GM13977 (cell line): Measurements from ENCODE around the gene CEP95.

Source experiments
- DNase-seq: peaks from one replicate; pipeline ENCODE4 v3.0.0; 2012; ENCODE audit warnings: low spot score
- in situ Hi-C: fragments of 300-500 bp; cut with MboI; formaldehyde crosslinking; loops from one replicate; pipeline ENCODE4 v1.12.0; 2022; ENCODE audit warnings: low sequenced_read_pairs, low pct_unique_long_range_greater_than_20kb, mixed read lengths, inconsistent platforms; ENCODE audit not compliant: unreplicated experiment
- TF ChIP-seq, protein P1 (sequence below): IDR thresholded peaks from 2 replicates; pipeline ENCODE4 v1.5.1; 2012; ENCODE audit warnings: mild to moderate bottlenecking, control low read depth; ENCODE audit not compliant: insufficient read depth; ENCODE audit errors: extremely low read depth, missing control alignments

CEP95 gene

DNA sequence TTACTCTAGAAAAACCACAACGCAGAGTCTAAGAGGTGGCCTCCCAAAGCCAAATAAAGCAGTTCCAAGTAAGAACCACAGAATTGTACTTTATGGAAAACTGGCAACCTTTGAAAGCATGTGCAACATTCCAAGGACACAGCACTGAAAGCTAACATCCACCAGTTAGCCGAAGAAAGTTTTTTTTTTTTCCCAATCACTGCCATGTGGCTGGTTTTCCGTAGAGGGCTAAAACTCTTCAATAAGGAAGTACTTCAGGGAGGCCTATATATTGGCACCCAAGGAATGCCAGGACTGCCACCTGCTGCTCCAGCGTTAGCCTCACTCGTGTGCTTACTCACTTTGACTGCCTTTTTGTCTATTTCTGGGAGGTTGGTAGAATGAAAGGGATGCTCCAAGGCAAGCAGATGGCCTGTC is 25.2 kb downstream of the CEP95 start:
- TF ChIP-seq, protein P1, sequence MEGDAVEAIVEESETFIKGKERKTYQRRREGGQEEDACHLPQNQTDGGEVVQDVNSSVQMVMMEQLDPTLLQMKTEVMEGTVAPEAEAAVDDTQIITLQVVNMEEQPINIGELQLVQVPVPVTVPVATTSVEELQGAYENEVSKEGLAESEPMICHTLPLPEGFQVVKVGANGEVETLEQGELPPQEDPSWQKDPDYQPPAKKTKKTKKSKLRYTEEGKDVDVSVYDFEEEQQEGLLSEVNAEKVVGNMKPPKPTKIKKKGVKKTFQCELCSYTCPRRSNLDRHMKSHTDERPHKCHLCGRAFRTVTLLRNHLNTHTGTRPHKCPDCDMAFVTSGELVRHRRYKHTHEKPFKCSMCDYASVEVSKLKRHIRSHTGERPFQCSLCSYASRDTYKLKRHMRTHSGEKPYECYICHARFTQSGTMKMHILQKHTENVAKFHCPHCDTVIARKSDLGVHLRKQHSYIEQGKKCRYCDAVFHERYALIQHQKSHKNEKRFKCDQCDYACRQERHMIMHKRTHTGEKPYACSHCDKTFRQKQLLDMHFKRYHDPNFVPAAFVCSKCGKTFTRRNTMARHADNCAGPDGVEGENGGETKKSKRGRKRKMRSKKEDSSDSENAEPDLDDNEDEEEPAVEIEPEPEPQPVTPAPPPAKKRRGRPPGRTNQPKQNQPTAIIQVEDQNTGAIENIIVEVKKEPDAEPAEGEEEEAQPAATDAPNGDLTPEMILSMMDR: no peak
- in situ Hi-C loops: no loop called here
- no peak for DNase-seq

DNA sequence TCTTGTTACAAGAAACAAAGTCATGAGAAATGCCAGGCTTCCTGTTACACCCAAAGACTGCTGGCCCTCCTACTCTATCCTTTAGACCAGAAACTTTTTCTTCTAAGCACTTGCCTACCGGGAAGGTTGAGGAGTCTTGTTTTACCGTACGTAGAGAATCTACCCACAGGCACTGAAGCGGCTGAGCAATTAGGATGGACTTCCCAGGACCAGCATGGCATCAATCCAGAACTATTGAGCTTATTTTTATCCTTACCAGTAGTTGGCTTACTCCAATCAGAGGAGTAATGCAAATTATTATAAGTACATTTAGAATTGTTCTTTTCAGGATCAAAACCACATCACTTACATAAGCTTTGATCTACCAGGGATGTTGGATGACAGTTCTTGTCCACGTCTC is 25.6 kb downstream of the CEP95 start:
- TF ChIP-seq, protein P1: no peak
- no peak for DNase-seq
- in situ Hi-C loops: no loop called here

DNA sequence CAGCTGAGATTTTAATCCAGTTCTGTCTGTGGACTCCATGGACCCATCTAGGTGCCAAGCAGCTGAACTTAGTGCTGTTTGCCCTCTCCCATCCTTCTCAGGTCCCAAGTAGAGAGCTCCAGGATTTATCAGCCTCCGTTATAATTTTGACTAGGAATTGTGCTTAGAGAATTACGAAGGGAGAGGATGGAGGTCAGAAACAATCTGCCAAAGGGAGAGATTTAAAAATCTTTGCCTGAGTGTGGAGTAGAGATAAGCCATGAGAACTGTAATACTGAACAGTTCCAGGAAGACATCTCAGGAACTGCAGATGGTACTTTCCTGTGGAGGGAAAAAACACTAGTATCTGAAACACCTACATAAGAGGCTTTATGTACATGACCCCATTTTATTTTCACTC is 27.0 kb downstream of the CEP95 start:
- in situ Hi-C loops: no loop called here
- TF ChIP-seq, protein P1: no peak
- DNase-seq: no peak

DNA sequence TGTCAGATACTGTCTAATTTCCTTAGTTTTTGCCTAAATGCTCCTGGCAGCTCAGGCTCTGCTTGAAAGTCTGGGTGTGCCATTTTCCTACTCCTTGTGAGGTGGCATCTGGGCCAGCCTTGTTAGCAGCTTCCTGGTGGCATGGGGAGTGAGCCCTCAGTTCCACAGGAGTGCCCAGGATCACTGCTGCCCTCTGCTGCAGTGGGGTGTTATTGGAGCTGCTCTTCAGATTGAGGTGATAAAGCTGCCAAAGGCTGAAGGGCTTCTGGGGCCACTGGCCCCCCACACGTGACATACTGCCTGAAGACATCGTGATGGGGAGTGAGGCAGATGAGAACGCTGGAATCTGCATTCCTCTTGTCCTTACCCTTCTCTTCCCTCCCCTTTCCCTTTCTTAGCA is 27.4 kb downstream of the CEP95 start:
- DNase-seq: no peak

DNA sequence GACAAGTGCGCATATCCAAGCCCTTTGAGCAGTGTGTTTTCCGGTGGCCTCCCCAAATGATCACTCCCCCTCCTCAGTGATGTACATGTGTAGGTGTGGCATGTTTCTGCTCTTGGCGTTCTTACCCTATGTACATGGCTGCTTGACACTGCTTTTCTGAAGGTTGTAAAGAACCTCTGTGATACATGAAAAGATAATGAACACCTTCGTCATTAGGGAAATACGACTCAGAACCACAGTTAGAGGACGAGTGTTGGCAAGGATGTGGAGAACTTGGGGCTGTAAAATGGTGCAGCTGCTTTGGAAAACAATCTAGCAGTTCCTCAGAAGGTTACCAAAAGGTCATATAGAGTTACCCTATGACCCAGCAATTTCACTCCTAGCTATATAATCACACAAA is 28.6 kb downstream of the CEP95 start:
- TF ChIP-seq, protein P1: no peak
- DNase-seq: no peak
- in situ Hi-C loops: no loop called here

More for the DNA sequence above, 27.4 kb downstream of the CEP95 start:
- TF ChIP-seq, protein P1: peak; percentile 9
- in situ Hi-C loops: no loop called here

DNA sequence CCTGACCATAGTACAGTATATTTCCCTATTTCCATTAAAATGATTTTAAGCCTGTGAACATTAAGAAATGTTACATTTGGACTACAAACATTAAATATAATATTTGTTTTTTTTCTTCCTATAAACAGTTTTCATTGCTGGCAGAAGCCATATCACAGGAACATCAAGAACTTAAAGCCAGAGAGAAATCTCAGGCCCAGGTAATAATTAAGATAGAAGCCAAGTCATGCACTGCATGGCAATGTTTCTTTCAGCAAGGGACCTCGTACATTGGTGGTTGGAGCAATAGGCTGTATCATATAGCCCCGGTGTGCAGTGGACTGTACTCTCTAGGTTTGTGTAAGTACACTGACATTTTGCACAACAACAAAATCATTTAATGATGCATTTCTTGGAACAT is 30.1 kb downstream of the CEP95 start:
- no peak for DNase-seq
- in situ Hi-C loops: no loop called here
- TF ChIP-seq, protein P1: no peak

DNA sequence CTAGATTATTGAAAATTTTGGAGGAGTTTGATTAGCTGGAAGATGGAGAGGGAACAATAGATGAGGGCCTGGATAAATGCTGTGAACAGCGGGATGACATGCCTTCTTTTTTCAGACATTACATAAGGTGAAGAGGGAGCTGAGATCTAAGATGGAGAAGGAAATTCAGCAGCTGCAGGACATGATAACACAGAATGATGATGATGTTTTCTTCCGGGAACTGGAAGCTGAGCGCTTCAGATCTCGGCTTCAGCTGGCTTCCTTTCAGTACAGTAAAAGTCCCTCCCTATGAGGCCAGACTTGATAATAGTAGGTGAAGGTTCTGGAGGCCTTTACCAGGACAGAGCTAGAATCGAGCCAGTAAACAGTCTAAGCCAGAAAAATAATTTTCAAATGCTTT is 30.7 kb downstream of the CEP95 start:
- in situ Hi-C loops: no loop called here
- no peak for DNase-seq
- TF ChIP-seq, protein P1: no peak
